ENCODE results near the gene PJVK. TPM values are rescaled to one million over a fixed set of nuclear protein-coding genes. Genes with fewer than 3 reads are reported as not detected.

PJVK gene
- total RNA-seq (ENCODE audit: low replicate concordance): 0.60 and 2.6 TPM in 2 replicates

GRCh38 chr2:178450774-178451525, at the start of gene PJVK, which contains the start of gene PRKRA:
Gene PJVK, plus strand, starts transcription at chr2:178451378. Its CDS starts 2,032 bp downstream, at chr2:178453410.
Gene PRKRA, minus strand, starts transcription at chr2:178451175. Its CDS starts 145 bp downstream, at chr2:178451030.

GRCh38 chr2:178478439-178479274, 27.5 kb downstream of the PJVK start, which contains the start of gene FKBP7:
Gene FKBP7, minus strand, starts transcription at chr2:178478600. Its CDS starts 101 bp downstream, at chr2:178478499.

GRCh38 chr2:178480227-178481181, 29.3 kb downstream of the PJVK start, which contains the start of gene PLEKHA3:
Gene PLEKHA3, plus strand, starts transcription at chr2:178480457. Its CDS starts 413 bp downstream, at chr2:178480870.

Other genes with a start within 250 kb of the PJVK start
- 33.7 and 63.2 TPM in 2 replicates for gene PRKRA, start 203 bp upstream of the PJVK start, total RNA-seq (ENCODE audit: low replicate concordance)
- 33.8 and 51.4 TPM in 2 replicates for gene FKBP7, start 27.2 kb downstream of the PJVK start, total RNA-seq (ENCODE audit: low replicate concordance)
- gene PLEKHA3, start 29.1 kb downstream of the PJVK start, total RNA-seq (ENCODE audit: low replicate concordance): 4.9 and 7.8 TPM in 2 replicates